Muscle of back (tissue), 11 donors: ENCODE data around the gene ADGRG3. TPM values are rescaled to one million over a fixed set of nuclear protein-coding genes. Genes with fewer than 3 reads are reported as not detected.
"Not testable (repeated sequence)": the region's sequence is repeated elsewhere in the genome, so short reads cannot be mapped to it uniquely, and the experiment has no call there.

Source experiments
- DNase-seq, 3 donors: peaks; one replicate each; pipeline versions ENCODE4 v3.0.0 to v3.0.0-alpha.2; 2013
- polyA plus RNA-seq, 10 donors: library from polyadenylated mRNA; unstranded; fragments of 120-200 nt; gene quantifications; one replicate each; pipeline ENCODE4 v1.2.1, GENCODE V29; 2013; ENCODE audit not compliant: insufficient read length in 10 of 10

The ADGRG3 gene
- polyA plus RNA-seq, 10 donors: 0.08 to 0.56 (median 0.19) TPM

DNA sequence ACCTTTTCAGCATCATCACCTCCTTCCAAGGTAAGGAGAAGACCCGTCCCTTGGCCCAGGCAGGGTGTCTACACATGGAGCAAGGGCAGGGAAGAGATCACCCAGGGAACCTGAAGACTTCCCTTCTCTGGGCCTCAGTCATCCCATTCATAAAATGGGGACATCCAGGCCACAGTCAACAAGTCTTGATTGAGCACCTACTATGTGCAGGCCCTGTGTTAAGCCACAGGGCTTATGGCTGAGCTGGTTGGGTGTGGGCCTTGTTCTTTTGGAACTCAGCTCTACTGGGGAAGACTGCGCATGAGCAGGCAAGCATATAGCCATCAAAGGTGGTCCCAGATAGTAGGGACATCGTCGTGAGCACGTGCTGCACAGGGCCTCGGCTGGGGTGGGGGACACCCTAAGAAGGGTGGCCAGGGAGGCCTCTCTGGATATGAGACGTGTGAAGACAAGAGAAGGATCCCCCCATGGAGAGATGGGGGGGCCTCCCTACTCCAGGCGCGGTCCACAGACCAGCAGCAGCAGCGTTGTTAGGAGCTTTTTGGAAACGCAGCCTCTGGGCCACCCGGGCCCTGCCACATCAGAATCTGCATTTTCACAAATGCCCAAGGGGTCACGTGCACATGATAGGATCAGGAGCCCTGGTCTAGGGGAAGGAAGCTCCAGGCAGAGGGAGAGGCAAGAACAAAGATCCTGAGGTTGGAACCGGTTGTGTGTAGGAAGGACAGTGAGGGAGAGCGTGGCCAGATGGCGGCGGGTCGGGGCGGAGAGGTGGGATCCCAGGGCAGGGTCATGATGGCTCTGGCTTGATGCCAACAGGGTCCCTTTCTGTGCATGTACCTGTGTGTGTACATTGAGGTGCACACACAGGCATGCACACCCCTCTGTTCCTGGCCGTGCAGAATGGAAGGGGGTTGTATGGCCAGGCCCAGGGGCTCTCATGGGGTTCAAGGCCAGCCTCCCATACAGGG is 5.9 kb upstream of the ADGRG3 start:
- no peak for DNase-seq

DNA sequence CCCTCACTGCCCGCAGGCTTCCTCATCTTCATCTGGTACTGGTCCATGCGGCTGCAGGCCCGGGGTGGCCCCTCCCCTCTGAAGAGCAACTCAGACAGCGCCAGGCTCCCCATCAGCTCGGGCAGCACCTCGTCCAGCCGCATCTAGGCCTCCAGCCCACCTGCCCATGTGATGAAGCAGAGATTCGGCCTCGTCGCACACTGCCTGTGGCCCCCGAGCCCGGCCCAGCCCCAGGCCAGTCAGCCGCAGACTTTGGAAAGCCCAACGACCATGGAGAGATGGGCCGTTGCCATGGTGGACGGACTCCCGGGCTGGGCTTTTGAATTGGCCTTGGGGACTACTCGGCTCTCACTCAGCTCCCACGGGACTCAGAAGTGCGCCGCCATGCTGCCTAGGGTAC is 4.7 kb upstream of the ADGRG3 start:
- DNase-seq: no peak

DNA sequence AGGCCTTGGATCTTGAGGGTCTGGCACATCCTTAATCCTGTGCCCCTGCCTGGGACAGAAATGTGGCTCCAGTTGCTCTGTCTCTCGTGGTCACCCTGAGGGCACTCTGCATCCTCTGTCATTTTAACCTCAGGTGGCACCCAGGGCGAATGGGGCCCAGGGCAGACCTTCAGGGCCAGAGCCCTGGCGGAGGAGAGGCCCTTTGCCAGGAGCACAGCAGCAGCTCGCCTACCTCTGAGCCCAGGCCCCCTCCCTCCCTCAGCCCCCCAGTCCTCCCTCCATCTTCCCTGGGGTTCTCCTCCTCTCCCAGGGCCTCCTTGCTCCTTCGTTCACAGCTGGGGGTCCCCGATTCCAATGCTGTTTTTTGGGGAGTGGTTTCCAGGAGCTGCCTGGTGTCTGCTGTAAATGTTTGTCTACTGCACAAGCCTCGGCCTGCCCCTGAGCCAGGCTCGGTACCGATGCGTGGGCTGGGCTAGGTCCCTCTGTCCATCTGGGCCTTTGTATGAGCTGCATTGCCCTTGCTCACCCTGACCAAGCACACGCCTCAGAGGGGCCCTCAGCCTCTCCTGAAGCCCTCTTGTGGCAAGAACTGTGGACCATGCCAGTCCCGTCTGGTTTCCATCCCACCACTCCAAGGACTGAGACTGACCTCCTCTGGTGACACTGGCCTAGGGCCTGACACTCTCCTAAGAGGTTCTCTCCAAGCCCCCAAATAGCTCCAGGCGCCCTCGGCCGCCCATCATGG is 4.0 kb upstream of the ADGRG3 start:
- DNase-seq: no peak

DNA sequence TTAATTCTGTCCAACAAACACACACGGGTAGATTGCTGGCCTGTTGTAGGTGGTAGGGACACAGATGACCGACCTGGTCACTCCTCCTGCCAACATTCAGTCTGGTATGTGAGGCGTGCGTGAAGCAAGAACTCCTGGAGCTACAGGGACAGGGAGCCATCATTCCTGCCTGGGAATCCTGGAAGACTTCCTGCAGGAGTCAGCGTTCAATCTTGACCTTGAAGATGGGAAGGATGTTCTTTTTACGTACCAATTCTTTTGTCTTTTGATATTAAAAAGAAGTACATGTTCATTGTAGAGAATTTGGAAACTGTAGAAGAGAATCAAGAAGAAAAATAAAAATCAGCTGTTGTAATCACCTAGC is 3.5 kb upstream of the ADGRG3 start:
- no peak for DNase-seq

DNA sequence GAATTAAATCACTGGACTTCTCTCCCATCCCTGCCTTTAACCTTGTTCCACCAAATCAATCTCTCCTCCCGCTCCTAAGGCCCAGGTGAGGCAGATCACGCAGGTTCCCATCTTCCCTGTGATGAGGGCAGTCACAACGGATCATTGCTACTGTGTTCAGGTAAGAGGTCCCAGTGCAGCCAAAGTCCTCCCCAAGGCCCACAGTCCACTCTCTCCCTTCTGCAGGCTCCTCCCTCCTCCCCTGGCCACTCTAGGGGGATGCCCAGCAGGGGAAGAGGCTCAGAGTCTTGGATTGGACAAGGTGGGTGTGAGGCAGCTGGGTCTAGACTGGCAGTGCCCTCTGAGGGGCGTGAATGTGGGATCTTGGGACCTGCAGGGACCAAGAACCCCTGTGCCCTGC is 2.6 kb upstream of the ADGRG3 start:
- no peak for DNase-seq

DNA sequence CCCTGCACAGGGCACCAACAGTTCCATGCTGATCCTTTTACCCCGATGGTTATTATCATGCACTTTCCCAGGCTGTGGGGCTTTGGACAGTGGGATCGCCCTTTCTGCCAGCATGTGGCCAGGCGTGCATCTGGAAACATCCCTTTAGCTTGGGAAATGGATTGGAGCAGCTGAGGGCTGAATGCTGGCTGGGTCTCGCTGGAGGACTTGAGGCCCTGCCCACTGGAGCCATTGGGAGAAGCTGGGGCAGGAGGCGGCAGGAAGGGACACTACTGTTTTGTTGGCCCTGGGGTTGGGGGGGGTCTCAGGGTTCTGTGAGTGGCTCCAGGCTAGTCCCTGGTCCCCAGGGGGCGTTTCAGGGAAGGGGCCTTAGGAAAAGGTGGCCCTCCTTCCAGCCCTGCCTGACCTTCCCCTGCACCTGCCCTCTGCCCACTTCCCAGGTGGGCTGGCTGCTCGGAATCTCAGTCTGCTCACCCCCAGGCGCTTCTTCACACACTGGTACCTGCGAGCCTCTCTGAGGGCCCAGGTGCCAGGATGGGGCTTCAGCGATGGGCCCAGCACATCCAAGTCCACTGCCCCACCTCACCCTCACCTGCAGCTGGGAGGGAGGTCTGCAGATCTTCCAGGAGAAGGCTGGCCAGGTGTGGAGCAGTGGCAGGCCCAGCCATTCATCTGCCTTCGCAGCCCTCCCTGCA is 1.6 kb upstream of the ADGRG3 start:
- DNase-seq: peak in 2 of 3 donors; percentile 39 to 48

DNA sequence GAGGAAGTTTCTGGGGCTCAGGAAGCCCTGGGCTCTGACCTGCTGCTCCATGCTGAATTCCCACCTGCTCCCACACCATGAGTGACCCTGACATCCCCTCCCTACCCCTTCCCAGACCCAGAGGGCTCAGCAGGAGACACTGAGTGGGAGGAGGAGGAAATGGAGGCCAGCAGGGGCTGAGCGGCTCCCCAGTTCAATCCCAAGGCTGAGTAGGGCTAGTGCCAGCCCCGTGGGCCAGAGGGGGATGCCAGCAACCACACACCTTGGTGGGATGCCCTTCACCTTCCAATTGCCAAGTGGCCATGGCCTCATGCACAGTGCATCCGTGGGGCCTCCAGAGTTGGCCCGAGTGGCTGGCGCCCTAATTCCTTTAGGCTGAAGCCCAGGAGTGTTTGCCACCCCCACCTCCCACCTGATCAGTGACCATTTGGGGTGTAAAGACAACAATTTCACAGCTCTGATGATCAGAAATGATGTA is 1.0 kb upstream of the ADGRG3 start:
- DNase-seq: no peak

DNA sequence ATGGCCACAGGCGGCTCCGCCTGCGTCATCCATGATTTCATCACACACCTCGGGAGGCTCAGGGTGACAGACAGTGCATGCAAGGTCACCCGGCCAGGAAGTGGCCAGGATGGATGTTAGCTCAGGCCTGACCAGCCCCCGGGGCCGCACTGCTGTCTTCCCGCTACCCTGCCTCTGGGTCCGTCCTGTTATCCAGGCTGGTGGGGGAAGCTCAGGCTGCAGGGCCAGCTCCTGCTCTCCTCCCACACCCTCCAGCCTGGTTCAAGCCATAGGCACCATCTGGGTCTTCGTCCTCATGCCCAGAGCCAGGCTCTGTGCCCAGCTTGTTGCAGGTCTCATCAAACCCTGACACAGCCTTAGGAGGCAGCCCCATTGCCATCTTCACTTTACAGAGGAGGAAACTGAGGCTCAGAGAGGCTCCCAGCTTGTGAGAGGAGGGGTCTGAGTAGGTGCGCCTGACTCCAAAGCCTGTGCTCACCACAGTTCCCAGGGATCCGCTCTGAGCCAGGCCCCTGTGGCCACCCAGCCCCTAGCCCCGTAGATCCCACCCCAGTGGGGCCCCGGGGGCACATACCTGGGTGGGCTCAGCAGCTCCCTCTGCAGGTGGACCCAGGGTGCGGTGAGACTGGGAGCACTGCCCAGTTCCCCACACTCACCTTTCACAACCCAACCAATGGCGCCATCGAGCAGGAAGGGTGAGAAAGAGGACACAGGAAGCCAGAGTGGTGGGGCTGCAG is 412 bp upstream of the ADGRG3 start:
- DNase-seq: peak in 1 of 3 donors; percentile 32

DNA sequence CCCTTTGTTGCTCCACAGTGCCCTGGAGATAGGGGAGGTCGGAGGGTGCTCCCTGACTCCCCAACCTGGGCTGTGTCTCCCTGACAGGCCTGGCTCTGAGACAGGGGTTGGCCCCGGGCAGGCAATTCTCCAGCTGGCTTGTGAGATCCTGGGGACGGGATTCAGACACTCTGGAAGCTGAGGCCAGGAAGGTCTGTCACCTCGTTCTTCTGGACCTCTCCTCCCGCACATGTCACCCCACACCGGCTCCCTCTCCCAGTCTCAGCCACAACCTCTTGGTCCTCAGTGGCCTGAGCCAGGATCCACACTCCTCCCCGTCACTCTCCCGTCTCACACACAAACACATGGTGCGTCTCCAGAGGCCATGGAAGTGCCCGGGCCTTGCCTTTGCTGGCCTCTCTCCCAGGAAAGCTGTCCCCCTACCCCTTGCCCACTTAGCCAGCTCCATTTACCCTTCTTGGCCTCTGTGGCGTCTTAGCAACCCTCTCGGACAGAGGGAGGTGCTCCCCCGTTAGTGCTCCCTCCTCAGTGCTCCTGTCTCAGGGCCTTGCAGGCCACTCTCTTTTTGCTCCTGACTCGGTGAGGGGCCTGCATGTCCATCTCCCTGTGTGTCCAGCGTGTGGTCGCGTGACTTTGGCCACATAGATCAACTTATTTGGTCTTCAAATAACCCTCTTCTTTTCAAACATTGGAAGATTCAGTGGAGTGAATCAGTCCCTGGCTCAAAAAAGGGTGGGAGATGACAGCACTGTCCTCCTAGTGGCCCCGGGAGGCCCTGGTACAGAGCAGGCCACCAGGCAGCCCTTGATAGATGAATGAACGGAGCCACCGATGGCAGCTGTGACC is 747 bp downstream of the ADGRG3 start:
- DNase-seq: no peak

DNA sequence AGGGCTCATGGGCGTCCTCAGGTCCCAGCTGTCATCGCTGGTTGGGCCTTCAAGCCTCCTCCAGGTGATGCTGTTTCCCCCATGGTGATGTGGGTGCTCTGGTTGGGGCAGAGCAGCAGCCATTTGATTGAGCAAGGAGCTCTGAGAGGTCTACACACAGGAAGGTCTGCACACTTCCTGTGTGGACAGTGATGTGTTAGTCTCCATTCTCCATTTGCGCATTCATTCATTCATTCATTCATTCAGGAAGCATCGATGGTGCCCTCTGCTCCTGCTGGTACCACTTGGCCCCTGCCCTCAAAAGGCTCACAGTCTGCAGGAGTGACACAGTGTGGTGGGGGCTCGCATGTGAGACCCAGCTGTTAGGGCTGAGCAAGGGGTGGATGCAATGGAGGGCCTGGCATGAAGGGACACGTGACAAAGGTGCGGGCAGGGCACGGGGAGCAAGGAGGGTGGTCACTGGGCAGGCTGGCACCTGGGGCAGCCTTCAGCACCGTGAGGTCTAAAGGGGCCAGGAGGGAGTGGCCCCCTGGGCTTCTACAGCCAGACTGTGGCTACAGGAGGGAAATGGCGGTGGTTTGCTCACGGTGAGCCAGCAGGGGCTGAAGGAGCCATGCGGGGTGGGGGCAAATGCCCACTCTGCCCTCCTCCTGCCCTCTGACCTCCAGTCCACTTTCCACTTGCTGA is 1.5 kb downstream of the ADGRG3 start:
- DNase-seq: no peak

DNA sequence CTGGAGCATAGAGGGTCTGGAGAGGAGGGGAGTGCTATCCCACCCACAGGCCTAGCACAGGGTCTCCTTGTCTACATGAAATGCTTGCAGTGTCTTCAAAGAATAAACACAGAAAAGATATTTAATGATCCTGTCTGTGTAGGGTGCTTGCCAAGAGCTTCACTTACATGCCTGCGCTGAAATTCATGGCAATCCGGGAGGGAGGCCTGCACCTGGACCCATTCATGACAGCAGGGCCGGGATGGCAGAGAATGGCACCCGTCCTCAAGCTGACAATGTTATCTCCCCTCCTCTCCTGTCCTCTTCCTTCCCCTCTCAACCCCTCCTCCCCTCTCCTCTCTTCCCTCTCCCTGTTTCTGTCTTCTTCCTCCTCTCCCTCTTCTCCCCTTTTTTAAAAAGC is 2.1 kb downstream of the ADGRG3 start:
- DNase-seq: no peak

DNA sequence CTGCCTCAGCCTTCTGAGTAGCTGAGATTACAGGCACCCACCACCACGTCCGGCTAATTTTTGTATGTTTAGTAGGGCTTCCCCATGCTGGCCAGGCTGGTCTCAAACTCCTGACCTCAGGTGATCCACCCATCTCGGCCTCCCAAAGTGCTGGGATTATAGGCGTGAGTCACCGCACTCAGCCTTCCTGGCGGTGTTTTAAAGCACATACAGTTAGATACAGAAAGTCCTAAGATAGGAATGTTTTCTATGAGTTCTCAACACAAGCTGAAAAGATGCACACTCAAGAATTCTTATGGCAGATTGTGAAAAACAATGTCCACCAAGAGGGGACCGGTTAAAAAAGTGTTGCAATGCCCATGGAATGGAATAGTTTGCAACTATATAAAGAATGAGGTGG is 3.3 kb downstream of the ADGRG3 start:
- not testable (repeated sequence) for DNase-seq

DNA sequence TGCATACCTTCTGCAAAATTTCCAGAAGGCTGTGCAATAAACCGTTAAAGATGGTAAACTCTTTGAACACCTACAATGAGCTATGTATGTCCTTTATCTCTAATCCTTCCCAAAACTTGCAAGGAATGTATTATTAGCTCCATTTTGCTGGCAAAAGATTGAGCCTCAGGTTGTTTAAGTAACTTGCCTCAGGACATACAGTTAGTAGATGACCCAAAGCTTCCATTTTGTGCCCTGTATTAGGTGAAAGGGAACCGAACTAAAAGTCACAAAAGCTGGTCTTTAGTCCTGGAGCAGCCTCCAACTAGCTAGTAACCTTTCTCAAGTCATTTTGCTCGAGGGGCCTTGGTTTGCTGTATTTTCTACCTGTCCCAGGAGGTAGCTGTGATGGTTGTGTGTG is 4.3 kb downstream of the ADGRG3 start:
- DNase-seq: no peak

DNA sequence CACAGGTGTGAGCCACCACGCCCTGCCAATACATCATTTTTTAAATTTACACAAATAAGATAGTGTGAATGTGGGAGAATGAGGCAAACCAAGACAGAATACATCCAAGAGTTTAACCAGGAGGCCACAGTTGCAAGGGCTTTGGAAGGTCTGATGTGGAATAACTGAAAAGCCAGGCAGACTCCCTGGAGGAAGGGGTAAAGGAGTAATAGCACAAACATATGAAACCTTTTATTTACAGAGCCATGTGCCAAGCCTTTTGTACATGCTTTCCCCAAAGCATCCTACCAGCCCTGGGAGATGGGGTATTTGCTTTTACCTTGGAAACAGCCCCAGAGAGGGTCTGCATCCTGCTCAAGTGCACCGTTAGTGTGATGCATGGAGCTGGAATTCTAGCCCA is 4.7 kb downstream of the ADGRG3 start:
- no peak for DNase-seq

DNA sequence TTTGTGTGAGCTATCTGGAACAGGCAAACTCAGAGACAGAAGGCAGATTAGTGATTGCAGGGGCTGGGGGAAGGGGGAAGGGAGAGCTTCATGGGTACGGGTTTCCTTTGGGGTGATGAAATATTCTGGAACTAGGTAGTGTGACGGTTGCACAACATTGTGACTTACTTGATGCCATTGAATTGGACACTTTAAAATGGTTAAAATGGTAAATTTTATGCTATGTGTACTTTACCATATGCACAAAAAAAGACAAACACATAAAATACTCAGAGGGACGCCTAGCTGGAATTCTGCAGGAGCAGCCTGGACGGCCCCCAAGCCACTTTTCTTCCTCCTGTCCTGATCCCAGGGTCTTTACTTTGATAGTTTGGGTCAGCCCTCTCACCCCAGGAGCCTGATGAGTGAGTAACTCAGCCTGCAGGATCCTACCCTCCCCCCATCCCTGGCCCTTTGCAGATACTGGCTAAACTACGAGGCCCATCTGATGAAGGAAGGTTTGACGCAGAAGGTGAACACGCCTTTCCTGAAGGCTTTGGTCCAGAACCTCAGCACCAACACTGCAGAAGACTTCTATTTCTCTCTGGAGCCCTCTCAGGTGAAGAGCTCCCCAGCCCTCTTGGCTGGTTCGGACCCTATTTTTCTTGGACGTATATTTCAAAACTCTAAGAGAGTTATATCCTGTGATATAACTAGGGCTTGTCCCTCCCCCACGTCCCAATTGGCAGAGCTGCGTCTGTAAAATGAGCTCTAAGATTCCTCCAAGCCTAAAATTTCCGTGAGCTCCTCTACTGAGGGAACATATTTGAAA is 7.8 kb downstream of the ADGRG3 start:
- DNase-seq: peak; percentile 18 to 82 (median 57)

DNA sequence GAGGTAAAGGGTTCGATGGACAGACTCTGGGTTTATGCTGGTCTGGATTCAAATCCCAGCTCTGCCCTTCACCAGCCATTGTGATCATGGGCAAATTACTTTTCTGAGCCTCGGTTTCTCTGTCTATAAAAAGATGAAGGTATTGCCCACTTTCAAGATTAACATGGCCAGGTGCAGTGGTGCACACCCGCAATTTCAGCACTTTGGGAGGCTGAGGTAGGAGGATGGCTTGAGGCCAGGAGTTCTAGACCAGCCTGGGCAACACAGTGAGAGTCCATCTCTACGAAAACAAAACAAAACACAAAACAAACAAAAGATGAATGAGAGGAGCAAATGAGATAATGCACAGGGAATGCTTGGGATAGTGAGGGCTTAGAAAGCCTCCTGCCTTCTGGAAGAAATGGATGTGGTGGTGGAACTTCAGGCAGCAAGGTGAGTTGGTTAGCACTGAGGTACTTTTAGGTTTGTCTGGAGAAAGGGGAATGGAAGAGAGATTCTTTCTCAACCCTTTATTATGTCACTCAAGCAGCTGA is 8.5 kb downstream of the ADGRG3 start:
- no peak for DNase-seq

DNA sequence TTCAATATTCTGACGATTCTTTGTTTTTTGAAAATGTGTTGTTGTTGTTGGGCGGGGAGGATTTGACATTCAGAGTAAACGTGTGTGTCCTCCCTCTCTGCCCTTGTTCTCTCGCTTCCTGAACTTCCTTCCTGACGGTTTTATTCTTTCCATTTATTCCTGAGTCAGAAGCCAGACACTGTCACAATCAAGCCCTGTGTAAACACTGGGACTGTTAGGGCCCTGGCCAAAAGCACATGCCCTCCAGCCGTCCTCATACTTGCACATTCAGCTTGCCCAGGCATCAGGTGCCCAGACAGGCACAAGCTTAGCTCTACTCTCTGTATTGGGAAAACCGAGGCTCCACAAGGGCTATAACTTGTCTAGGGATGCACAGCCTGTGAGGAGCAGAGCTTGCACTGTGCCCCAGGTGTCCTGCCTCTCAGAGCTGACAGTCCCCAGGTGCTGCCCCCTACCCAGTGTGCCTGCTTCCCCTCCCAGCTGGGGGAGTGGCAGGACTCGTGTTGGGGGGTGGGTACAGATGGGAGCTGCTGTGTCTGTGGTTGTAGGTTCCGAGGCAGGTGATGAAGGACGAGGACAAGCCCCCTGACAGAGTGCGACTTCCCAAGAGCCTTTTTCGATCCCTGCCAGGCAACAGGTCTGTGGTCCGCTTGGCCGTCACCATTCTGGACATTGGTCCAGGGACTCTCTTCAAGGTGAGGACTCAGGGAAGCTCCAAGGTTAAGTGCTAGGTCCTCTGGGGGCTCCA is 9.7 kb downstream of the ADGRG3 start:
- no peak for DNase-seq

DNA sequence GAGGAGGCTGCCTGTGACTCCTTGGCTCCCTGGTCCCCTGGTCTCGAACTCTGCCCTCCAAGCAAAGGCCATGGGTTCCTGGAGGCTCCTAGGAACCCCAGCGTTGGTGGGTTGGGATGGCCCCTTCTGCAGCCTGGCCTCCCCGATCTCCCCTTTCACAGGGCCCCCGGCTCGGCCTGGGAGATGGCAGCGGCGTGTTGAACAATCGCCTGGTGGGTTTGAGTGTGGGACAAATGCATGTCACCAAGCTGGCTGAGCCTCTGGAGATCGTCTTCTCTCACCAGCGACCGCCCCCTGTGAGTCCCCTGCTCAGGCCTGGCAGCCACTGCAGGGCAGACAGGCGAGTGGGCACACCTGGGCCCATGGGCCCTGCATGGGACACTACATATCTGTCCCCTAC is 10.9 kb downstream of the ADGRG3 start:
- DNase-seq: no peak
